Colonic mucosa (tissue), 4 donors: Measurements from ENCODE around the gene CFAP300. TPM values are rescaled to one million over a fixed set of nuclear protein-coding genes. Genes with fewer than 3 reads are reported as not detected.

Source experiments
- DNase-seq: peaks from one replicate; pipeline ENCODE4 v3.0.0-alpha.2; 2020
- H3K27ac ChIP-seq: fragments of 200-600 bp; one replicate; pipeline ENCODE4 v1.8.0; 2021
- H3K27me3 ChIP-seq: fragments of 200-600 bp; one replicate; pipeline ENCODE4 v1.8.0; 2021
- H3K36me3 ChIP-seq: fragments of 200-600 bp; one replicate; pipeline ENCODE4 v1.8.0; 2021
- H3K4me1 ChIP-seq: fragments of 200-600 bp; one replicate; pipeline ENCODE4 v1.8.0; 2021; ENCODE audit warnings: mild to moderate bottlenecking
- H3K4me3 ChIP-seq: fragments of 200-600 bp; one replicate; pipeline ENCODE4 v1.8.0; 2021
- H3K9ac ChIP-seq, 2 donors: one replicate each; pipeline ENCODE4 v1.7.0; 2013; ENCODE audit warnings: control low read depth in 2 of 2, low read depth in 2 of 2, low read length in 2 of 2
- H3K9me3 ChIP-seq: fragments of 200-600 bp; one replicate; pipeline ENCODE4 v1.8.0; 2021
- intact Hi-C: fragments of 100-400 bp; cut with DNase I; formaldehyde crosslinking; loops from one replicate; pipeline ENCODE4 v1.14.1; 2022
- total RNA-seq, 2 donors: library from RNA; stranded (reverse); fragmentation: NEBNext Ultra II Directional in 1 of 2; extraction: Animal tissue kit (Norgen Biotek cat#: 25700) in 1 of 2; gene quantifications; one replicate each; pipeline ENCODE4 v1.2.1, GENCODE V29; 2021
- TF ChIP-seq, protein P1 (sequence below): fragments of 200-600 bp; IDR thresholded peaks from one replicate; pipeline ENCODE4 v1.8.0; 2022; ENCODE audit warnings: antibody characterized with exemption, mild to moderate bottlenecking
- donor health status: healthy.
- donor health status: DM: no; HTN: no; CAD: no.
- donor health status: DM: no; HTN: no; CAD: no.

Gene CFAP300
- total RNA-seq = under 1 TPM in 1 of 2 donors, not detected in 1; 0.45 TPM

- TF ChIP-seq, protein P1, sequence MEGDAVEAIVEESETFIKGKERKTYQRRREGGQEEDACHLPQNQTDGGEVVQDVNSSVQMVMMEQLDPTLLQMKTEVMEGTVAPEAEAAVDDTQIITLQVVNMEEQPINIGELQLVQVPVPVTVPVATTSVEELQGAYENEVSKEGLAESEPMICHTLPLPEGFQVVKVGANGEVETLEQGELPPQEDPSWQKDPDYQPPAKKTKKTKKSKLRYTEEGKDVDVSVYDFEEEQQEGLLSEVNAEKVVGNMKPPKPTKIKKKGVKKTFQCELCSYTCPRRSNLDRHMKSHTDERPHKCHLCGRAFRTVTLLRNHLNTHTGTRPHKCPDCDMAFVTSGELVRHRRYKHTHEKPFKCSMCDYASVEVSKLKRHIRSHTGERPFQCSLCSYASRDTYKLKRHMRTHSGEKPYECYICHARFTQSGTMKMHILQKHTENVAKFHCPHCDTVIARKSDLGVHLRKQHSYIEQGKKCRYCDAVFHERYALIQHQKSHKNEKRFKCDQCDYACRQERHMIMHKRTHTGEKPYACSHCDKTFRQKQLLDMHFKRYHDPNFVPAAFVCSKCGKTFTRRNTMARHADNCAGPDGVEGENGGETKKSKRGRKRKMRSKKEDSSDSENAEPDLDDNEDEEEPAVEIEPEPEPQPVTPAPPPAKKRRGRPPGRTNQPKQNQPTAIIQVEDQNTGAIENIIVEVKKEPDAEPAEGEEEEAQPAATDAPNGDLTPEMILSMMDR = no peak
- no peaks in the 10 kb centered on the region for H3K9me3 ChIP-seq
- no peak within 1 kb of the TSS for H3K27ac ChIP-seq
- peak within 1 kb of the TSS in 1 of 2 donors; percentile 24 for H3K9ac ChIP-seq
- no peaks in the 10 kb centered on the region for H3K27me3 ChIP-seq
- no peaks in the 10 kb centered on the region for H3K36me3 ChIP-seq
- intact Hi-C loops = no loop called here
- peak within 1 kb of the TSS; percentile 39 for H3K4me3 ChIP-seq
- peak; percentile 86 for DNase-seq
- no peaks in the 10 kb centered on the region for H3K4me1 ChIP-seq
These were observed at the start of gene CFAP300 for GRCh38 chr11:102047305-102047924. CFAP300 (plus strand) TSS chr11:102047437; CDS start chr11:102047471, 34 bp downstream.

DNA sequence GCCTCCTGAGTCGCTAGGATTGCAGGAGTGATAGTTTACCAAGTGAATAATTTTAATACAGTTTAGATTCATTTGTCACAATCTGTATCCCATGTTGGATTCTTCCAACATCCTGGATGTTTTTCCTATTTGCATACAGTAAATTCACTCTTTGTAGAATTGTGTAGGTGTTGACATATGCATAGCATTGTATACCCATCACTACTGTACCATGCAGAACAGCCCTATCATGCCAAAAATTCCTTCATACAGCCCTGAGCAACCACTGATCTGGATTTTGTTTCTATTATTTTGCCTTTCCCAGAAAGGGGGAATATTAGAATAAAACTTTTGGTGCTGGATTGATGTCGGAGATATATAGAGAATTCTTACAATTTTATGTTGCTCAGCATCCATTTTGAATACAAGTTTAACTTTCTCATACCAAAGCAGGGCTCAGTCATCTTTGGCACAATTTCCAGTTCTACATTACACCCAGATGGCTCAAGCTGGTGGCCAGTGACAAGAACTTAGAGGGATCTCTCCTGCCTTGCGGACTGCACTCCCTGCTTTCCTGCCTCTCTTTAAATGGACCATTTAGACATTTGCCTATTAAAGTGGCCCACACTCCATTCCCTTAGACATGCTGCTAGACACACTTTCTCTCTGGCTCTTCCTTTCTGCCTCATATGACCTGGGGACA, 45.4 kb upstream of the CFAP300 start:
- Histone ChIP-seq H3K36me3 (no peaks in the 10 kb centered on the region), H3K9ac (no peak overlapping the region), H3K4me1 (no peaks in the 10 kb centered on the region), H3K9me3 (no peaks in the 10 kb centered on the region), H3K27ac (no peak overlapping the region), H3K27me3 (no peaks in the 10 kb centered on the region), H3K4me3 (no peak overlapping the region)
- no peak for DNase-seq
- intact Hi-C loops = no loop called here
- TF ChIP-seq, protein P1 = no peak

- no peaks in the 10 kb centered on the region for H3K27me3 ChIP-seq
- TF ChIP-seq, protein P1 = no peak
- no peak overlapping the region for H3K4me3 ChIP-seq
- H3K36me3 ChIP-seq = no peaks in the 10 kb centered on the region
- intact Hi-C loops = no loop called here
- DNase-seq = no peak
- H3K9ac ChIP-seq = no peak overlapping the region
- H3K4me1 ChIP-seq = no peaks in the 10 kb centered on the region
- no peak overlapping the region for H3K27ac ChIP-seq
- no peaks in the 10 kb centered on the region for H3K9me3 ChIP-seq
These were observed 43.0 kb upstream of the CFAP300 start for GRCh38 chr11:102004220-102004619.

GRCh38 chr11:102005306-102005705, 41.9 kb upstream of the CFAP300 start:
- intact Hi-C loops = no loop called here
- Histone ChIP-seq H3K9me3 (no peaks in the 10 kb centered on the region), H3K4me1 (no peaks in the 10 kb centered on the region), H3K27ac (no peak overlapping the region), H3K36me3 (no peaks in the 10 kb centered on the region), H3K27me3 (no peaks in the 10 kb centered on the region), H3K9ac (no peak overlapping the region), H3K4me3 (no peak overlapping the region)
- DNase-seq = peak; percentile 27
- TF ChIP-seq, protein P1 = no peak

GRCh38 chr11:102006835-102007566, 40.2 kb upstream of the CFAP300 start:
- no peak overlapping the region for H3K9ac ChIP-seq
- H3K9me3 ChIP-seq = no peaks in the 10 kb centered on the region
- H3K4me1 ChIP-seq = no peaks in the 10 kb centered on the region
- no peaks in the 10 kb centered on the region for H3K27me3 ChIP-seq
- no peak overlapping the region for H3K4me3 ChIP-seq
- TF ChIP-seq, protein P1 = no peak
- DNase-seq = no peak
- intact Hi-C loops = loop anchor here (2.0 kb wide), 1 partner anchor 144 kb away; no protein-coding TSS in a partner anchor
- peak overlapping the region; percentile 66 for H3K27ac ChIP-seq
- H3K36me3 ChIP-seq = no peaks in the 10 kb centered on the region
